Gastrocnemius medialis (tissue), 4 donors: ENCODE results near the gene SEMA3D. TPM values are rescaled to one million over a fixed set of nuclear protein-coding genes. Genes with fewer than 3 reads are reported as not detected.

Experiments
- ATAC-seq, 2 donors: fragments of 150-250 bp; one replicate each; pipeline ENCODE4 v1.9.1; 2016
- DNase-seq, 2 donors: peaks; one replicate each; pipeline ENCODE4 v3.0.0-alpha.2; 2019
- H3K27ac ChIP-seq, 4 donors: fragments of 200-600 bp; sonication (generic); 1 replicate in 1 of 4; 2 replicates in 3 of 4; pipeline ENCODE4 v1.5.1; 2016 to 2018; ENCODE audit warnings: mild to moderate bottlenecking in 2 of 4, moderate library complexity in 1 of 4
- H3K27me3 ChIP-seq, 3 donors: fragments of 200-600 bp; sonication (generic) in 2 of 3; 1 replicate in 1 of 3; 2 replicates in 2 of 3; pipeline versions ENCODE4 v1.5.1 to v1.6.0; 2016 to 2019; ENCODE audit warnings: mild to moderate bottlenecking in 1 of 3, moderate library complexity in 1 of 3
- H3K36me3 ChIP-seq, 2 donors: fragments of 200-600 bp; sonication (generic) in 1 of 2; one replicate each; pipeline ENCODE4 v1.5.1; 2017 to 2018
- H3K4me1 ChIP-seq, 2 donors: fragments of 200-600 bp; sonication (generic) in 1 of 2; one replicate each; pipeline ENCODE4 v1.5.1; 2016 to 2017; ENCODE audit warnings: mild to moderate bottlenecking in 2 of 2
- H3K4me3 ChIP-seq, 4 donors: fragments of 200-600 bp; sonication (generic) in 3 of 4; 1 replicate in 1 of 4; 2 replicates in 3 of 4; pipeline ENCODE4 v1.5.1; 2016 to 2019; ENCODE audit warnings: mild to moderate bottlenecking in 2 of 4
- H3K9me3 ChIP-seq, 3 donors: fragments of 200-600 bp; sonication (generic) in 2 of 3; 1 replicate in 1 of 3; 2 replicates in 2 of 3; pipeline ENCODE4 v1.5.1; 2016 to 2019
- POLR2A ChIP-seq, 2 donors: fragments of 450-650 bp; IDR thresholded peaks; one replicate each; pipeline ENCODE4 v1.6.1; 2017; ENCODE audit warnings: antibody characterized with exemption in 2 of 2, mild to moderate bottlenecking in 2 of 2, moderate library complexity in 2 of 2
- in situ Hi-C, 4 donors: fragments of 200-750 bp; cut with MboI; loops; one replicate each; pipeline versions ENCODE4 v1.15.0 to v1.8.0; 2017; ENCODE audit warnings: low sequenced_read_pairs in 4 of 4
- intact Hi-C: fragments of 100-400 bp; cut with DNase I; formaldehyde crosslinking; loops from one replicate; pipeline ENCODE4 v1.15.1; 2023; ENCODE audit warnings: low total_unique reads
- total RNA-seq, 4 donors: library from RNA; depleted of rRNA; stranded (reverse); fragments of >200 nt; gene quantifications; one replicate each; pipeline versions ENCODE4 v1.1.0 to v1.2.3, GENCODE V29; 2016
- TF ChIP-seq, protein P1 (sequence below), 5 experiments: fragments of 450-650 bp in 3 of 5; fragments of 200-600 bp in 2 of 5; sonication (generic) in 2 of 5; IDR thresholded peaks in 4 of 5; conservative IDR thresholded peaks in 1 of 5; 1 replicate in 4 of 5; 2 replicates in 1 of 5; pipeline ENCODE4 v1.5.1; 2016 to 2019; ENCODE audit warnings: antibody characterized with exemption in 5 of 5, mild to moderate bottlenecking in 3 of 5, moderate library complexity in 3 of 5

SEMA3D gene
- total RNA-seq, 4 donors from 2014 or later = 0.75 TPM; not detected in 3

DNA sequence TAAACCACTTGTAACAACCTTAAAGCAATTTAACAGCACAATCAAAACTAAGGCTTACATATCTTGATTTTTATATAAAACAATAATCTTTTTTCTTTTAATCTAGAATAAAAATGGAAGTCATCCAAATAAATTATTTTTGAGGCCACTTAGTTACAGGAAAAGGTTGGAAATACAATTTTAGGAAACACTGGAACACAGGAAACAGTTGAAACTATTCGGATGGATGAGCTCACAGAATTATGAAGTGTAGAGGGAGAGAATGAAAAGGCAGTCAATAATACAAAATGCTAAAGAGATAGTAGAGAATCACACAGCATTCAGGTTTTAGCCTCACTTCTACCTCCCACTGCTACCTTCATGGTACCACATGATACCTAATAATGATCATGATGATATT lies 124.2 kb downstream of the SEMA3D start:
- no peaks in the 10 kb centered on the region for H3K4me1 ChIP-seq
- no peak for TF ChIP-seq POLR2A (IDR thresholded peaks at IDR 0.05)
- TF ChIP-seq, protein P1, sequence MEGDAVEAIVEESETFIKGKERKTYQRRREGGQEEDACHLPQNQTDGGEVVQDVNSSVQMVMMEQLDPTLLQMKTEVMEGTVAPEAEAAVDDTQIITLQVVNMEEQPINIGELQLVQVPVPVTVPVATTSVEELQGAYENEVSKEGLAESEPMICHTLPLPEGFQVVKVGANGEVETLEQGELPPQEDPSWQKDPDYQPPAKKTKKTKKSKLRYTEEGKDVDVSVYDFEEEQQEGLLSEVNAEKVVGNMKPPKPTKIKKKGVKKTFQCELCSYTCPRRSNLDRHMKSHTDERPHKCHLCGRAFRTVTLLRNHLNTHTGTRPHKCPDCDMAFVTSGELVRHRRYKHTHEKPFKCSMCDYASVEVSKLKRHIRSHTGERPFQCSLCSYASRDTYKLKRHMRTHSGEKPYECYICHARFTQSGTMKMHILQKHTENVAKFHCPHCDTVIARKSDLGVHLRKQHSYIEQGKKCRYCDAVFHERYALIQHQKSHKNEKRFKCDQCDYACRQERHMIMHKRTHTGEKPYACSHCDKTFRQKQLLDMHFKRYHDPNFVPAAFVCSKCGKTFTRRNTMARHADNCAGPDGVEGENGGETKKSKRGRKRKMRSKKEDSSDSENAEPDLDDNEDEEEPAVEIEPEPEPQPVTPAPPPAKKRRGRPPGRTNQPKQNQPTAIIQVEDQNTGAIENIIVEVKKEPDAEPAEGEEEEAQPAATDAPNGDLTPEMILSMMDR (IDR thresholded peaks at IDR 0.05 in 4 of 5, conservative IDR thresholded peaks at IDR 0.05 in 1 of 5) = no peak
- in situ Hi-C loops (loop anchor here in 1 of 4 donors (25.0 kb wide), 1 partner anchor 775 kb away; no protein-coding TSS in a partner anchor), intact Hi-C loops (no loop called here)
- no peak overlapping the region for H3K27ac ChIP-seq
- no peaks in the 10 kb centered on the region for H3K9me3 ChIP-seq
- ATAC-seq (no peak), DNase-seq (no peak)
- no peaks in the 10 kb centered on the region for H3K27me3 ChIP-seq
- no peaks in the 10 kb centered on the region for H3K36me3 ChIP-seq
- H3K4me3 ChIP-seq = no peak overlapping the region

GRCh38 chr7:85061456-85061855 lies 125.4 kb downstream of the SEMA3D start:
- Histone ChIP-seq H3K27me3 (no peaks in the 10 kb centered on the region), H3K27ac (no peak overlapping the region), H3K9me3 (no peaks in the 10 kb centered on the region), H3K4me3 (no peak overlapping the region), H3K4me1 (no peaks in the 10 kb centered on the region), H3K36me3 (no peaks in the 10 kb centered on the region)
- in situ Hi-C loops (loop anchor here in 1 of 4 donors (25.0 kb wide), 1 partner anchor 776 kb away; no protein-coding TSS in a partner anchor), intact Hi-C loops (no loop called here)
- no peak for TF ChIP-seq POLR2A (IDR thresholded peaks at IDR 0.05)
- TF ChIP-seq, protein P1 (IDR thresholded peaks at IDR 0.05 in 4 of 5, conservative IDR thresholded peaks at IDR 0.05 in 1 of 5) = no peak
- ATAC-seq = no peak
- DNase-seq = no peak

DNA sequence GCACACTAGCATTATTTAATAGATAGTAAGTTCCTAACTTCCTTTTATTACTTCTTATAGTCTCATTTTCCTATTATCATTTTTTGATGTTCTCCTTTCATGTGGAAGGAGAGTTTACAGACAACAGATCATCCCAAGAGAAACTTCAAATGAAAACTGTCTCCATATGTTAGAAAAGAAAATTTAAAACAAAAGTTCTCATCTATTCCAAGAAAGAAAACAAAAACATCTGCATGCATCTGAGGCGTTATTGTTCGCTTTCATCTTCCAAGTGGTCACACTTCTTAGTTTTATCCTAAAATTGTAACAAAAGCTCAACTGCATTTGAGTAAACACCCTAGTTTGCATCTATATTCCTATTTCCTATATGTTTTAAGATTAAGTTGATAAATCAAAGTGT lies 126.2 kb downstream of the SEMA3D start:
- Histone ChIP-seq H3K9me3 (no peaks in the 10 kb centered on the region), H3K27me3 (no peaks in the 10 kb centered on the region), H3K4me3 (no peak overlapping the region), H3K27ac (no peak overlapping the region), H3K4me1 (no peaks in the 10 kb centered on the region), H3K36me3 (no peaks in the 10 kb centered on the region)
- no peak for ATAC-seq
- intact Hi-C loops = no loop called here
- DNase-seq = no peak
- in situ Hi-C loops = loop anchor here in 1 of 4 donors (25.0 kb wide), 1 partner anchor 777 kb away; no protein-coding TSS in a partner anchor
- no peak for TF ChIP-seq POLR2A (IDR thresholded peaks at IDR 0.05)
- TF ChIP-seq, protein P1 (IDR thresholded peaks at IDR 0.05 in 4 of 5, conservative IDR thresholded peaks at IDR 0.05 in 1 of 5) = no peak

DNA sequence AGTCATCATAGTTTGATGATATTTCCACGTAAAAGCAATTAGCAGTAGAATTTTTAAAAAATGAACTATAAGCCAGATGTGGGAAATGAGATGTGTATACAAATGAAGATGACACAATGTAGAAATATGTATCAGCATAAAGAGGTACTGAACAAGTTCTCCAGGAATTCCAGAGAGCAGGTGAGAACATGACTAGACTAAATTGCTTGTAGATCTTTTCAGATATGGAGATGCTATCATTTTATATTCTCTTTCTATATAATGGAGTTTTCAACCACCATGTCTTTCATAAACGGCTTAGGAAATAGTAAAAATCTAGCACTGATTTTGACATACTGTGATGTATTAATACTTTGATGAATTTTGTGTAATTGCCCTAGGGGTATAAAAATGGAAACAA lies 130.9 kb downstream of the SEMA3D start:
- ATAC-seq = no peak
- Histone ChIP-seq H3K9me3 (no peaks in the 10 kb centered on the region), H3K27me3 (no peaks in the 10 kb centered on the region), H3K36me3 (no peaks in the 10 kb centered on the region), H3K27ac (no peak overlapping the region), H3K4me1 (no peaks in the 10 kb centered on the region), H3K4me3 (no peak overlapping the region)
- no peak for TF ChIP-seq POLR2A (IDR thresholded peaks at IDR 0.05)
- TF ChIP-seq, protein P1 (IDR thresholded peaks at IDR 0.05 in 4 of 5, conservative IDR thresholded peaks at IDR 0.05 in 1 of 5) = no peak
- DNase-seq = no peak
- in situ Hi-C loops = loop anchor here in 1 of 4 donors (25.0 kb wide), 1 partner anchor 781 kb away; no protein-coding TSS in a partner anchor
- intact Hi-C loops = no loop called here

GRCh38 chr7:85055196-85055595 lies 131.7 kb downstream of the SEMA3D start:
- TF ChIP-seq, protein P1 (IDR thresholded peaks at IDR 0.05 in 4 of 5, conservative IDR thresholded peaks at IDR 0.05 in 1 of 5) = no peak
- TF ChIP-seq POLR2A (IDR thresholded peaks at IDR 0.05) = no peak
- no peak overlapping the region for H3K4me3 ChIP-seq

More at GRCh38 chr7:85055196-85055595, 131.7 kb downstream of the SEMA3D start:
- Histone ChIP-seq H3K4me1 (no peaks in the 10 kb centered on the region), H3K36me3 (no peaks in the 10 kb centered on the region), H3K27me3 (no peaks in the 10 kb centered on the region), H3K27ac (no peak overlapping the region), H3K9me3 (no peaks in the 10 kb centered on the region)
- in situ Hi-C loops (loop anchor here in 1 of 4 donors (25.0 kb wide), 1 partner anchor 782 kb away; no protein-coding TSS in a partner anchor), intact Hi-C loops (no loop called here)
- ATAC-seq = no peak
- no peak for DNase-seq
